Upper lobe of right lung (tissue), 1 donor: ENCODE measurements around the gene RTP2. TPM values are rescaled to one million over a fixed set of nuclear protein-coding genes. Genes with fewer than 3 reads are reported as not detected.
A peak's percentile ranks its signal among the peaks of the same experiment; 100 is the strongest.

Experiments
- ATAC-seq: fragments of 200-7000 bp; cut with Tn5 transposase; one replicate; pipeline ENCODE4 v1.9.1; 2020; ENCODE audit warnings: mild to moderate bottlenecking, moderate library complexity
- DNase-seq: peaks from one replicate; pipeline ENCODE4 v3.0.0-alpha.2; 2020
- H3K27ac ChIP-seq: fragments of 200-600 bp; one replicate; pipeline ENCODE4 v1.8.0; 2022
- H3K27me3 ChIP-seq: fragments of 200-600 bp; one replicate; pipeline ENCODE4 v1.8.0; 2022; ENCODE audit warnings: mild to moderate bottlenecking
- H3K36me3 ChIP-seq: fragments of 200-600 bp; one replicate; pipeline ENCODE4 v1.8.0; 2022
- H3K4me1 ChIP-seq: fragments of 200-600 bp; one replicate; pipeline ENCODE4 v1.8.0; 2022
- H3K4me3 ChIP-seq: fragments of 200-600 bp; one replicate; pipeline ENCODE4 v1.8.0; 2022; ENCODE audit warnings: mild to moderate bottlenecking
- H3K9me3 ChIP-seq: fragments of 200-600 bp; one replicate; pipeline ENCODE4 v1.8.0; 2022
- CTCF ChIP-seq: fragments of 200-600 bp; IDR thresholded peaks from one replicate; pipeline ENCODE4 v1.8.0; 2022; ENCODE audit warnings: antibody characterized with exemption
- intact Hi-C: fragments of 100-400 bp; cut with DNase I; formaldehyde crosslinking; loops from one replicate; pipeline ENCODE4 v1.11.0; 2022
- total RNA-seq: library from RNA; stranded (reverse); fragmentation: NEBNext Ultra II Directional; extraction: Animal tissue kit (Norgen Biotek cat#: 25700); gene quantifications from one replicate; pipeline ENCODE4 v1.2.1, GENCODE V29; 2021
- donor health status: DM: no; HTN: yes; CAD: no; lungs with severe emphysema.

The RTP2 gene
- total RNA-seq, 1 donor from 2014 or later: not detected

GRCh38 chr3:187743195-187744141, 41.1 kb upstream of the RTP2 start:
- intact Hi-C loops: loop anchor here (5.0 kb wide), 1 partner anchor 1209 kb away; no protein-coding TSS in a partner anchor
- peak; percentile 92 for DNase-seq
- peak overlapping the region; percentile 100 for H3K27ac ChIP-seq
- peak overlapping the region; percentile 74 for H3K4me3 ChIP-seq
- H3K9me3 ChIP-seq: no peaks in the 10 kb centered on the region
- ATAC-seq: peak; percentile 15
- no peaks in the 10 kb centered on the region for H3K27me3 ChIP-seq
- H3K36me3 ChIP-seq: no peaks in the 10 kb centered on the region
- TF ChIP-seq CTCF: no peak
- H3K4me1 ChIP-seq: peaks cover 35% of the 10 kb centered on the region

- intact Hi-C loops: loop anchor here (5.0 kb wide), 1 partner anchor 1210 kb away; no protein-coding TSS in a partner anchor
- DNase-seq: no peak
- Histone ChIP-seq H3K4me3 (peak overlapping the region; percentile 74), H3K4me1 (peaks cover 27% of the 10 kb centered on the region), H3K27ac (peak overlapping the region; percentile 100), H3K36me3 (no peaks in the 10 kb centered on the region), H3K27me3 (no peaks in the 10 kb centered on the region), H3K9me3 (no peaks in the 10 kb centered on the region)
- no peak for ATAC-seq
- no peak for TF ChIP-seq CTCF
Measured at GRCh38 chr3:187742351-187743171, 40.2 kb upstream of the RTP2 start.

GRCh38 chr3:187741403-187742350, 39.3 kb upstream of the RTP2 start:
- TF ChIP-seq CTCF: peak; percentile 91
- peak; percentile 13 for ATAC-seq
- intact Hi-C loops: loop anchor here (5.0 kb wide), 1 partner anchor 1211 kb away; no protein-coding TSS in a partner anchor
- no peaks in the 10 kb centered on the region for H3K27me3 ChIP-seq
- peak overlapping the region; percentile 100 for H3K27ac ChIP-seq
- peaks cover 19% of the 10 kb centered on the region for H3K4me1 ChIP-seq
- H3K36me3 ChIP-seq: no peaks in the 10 kb centered on the region
- H3K4me3 ChIP-seq: peak overlapping the region; percentile 74
- DNase-seq: peak; percentile 89
- no peaks in the 10 kb centered on the region for H3K9me3 ChIP-seq

- DNase-seq (peak; percentile 90), ATAC-seq (peak; percentile 20)
- peaks cover 19% of the 10 kb centered on the region for H3K4me1 ChIP-seq
- peak; percentile 93 for TF ChIP-seq CTCF
- intact Hi-C loops: loop anchor here (5.0 kb wide), 1 partner anchor 1212 kb away; no protein-coding TSS in a partner anchor
- H3K27me3 ChIP-seq: no peaks in the 10 kb centered on the region
- peak overlapping the region; percentile 100 for H3K27ac ChIP-seq
- no peaks in the 10 kb centered on the region for H3K36me3 ChIP-seq
- H3K4me3 ChIP-seq: peak overlapping the region; percentile 74
- no peaks in the 10 kb centered on the region for H3K9me3 ChIP-seq
Measured at GRCh38 chr3:187740421-187741399, 38.4 kb upstream of the RTP2 start.
